Ishikawa (cell line): ENCODE measurements around the gene ROBO2.

Experiments used
- CREB1 ChIP-seq: IDR thresholded peaks from 2 replicates; pipeline ENCODE4 v1.6.1; 2012; ENCODE audit warnings: low read depth
- EP300 ChIP-seq: IDR thresholded peaks from 2 replicates; pipeline ENCODE4 v1.6.1; 2012; ENCODE audit warnings: borderline replicate concordance
- MAX ChIP-seq: IDR thresholded peaks from 2 replicates; pipeline ENCODE4 v1.6.1; 2012
- NFIC ChIP-seq: IDR thresholded peaks from 2 replicates; pipeline ENCODE4 v1.6.1; 2012
- RAD21 ChIP-seq: IDR thresholded peaks from 2 replicates; pipeline ENCODE4 v1.6.1; 2012; ENCODE audit warnings: low read depth
- REST ChIP-seq: IDR thresholded peaks from 2 replicates; pipeline ENCODE4 v1.6.1; 2012; ENCODE audit warnings: low read depth, mild to moderate bottlenecking
- TAF1 ChIP-seq: IDR thresholded peaks from 2 replicates; pipeline ENCODE4 v1.6.1; 2012; ENCODE audit warnings: low read depth, mild to moderate bottlenecking
- TCF12 ChIP-seq: IDR thresholded peaks from 2 replicates; pipeline ENCODE4 v1.6.1; 2012; ENCODE audit warnings: low read depth
- YY1 ChIP-seq: IDR thresholded peaks from 2 replicates; pipeline ENCODE4 v1.6.1; 2012; ENCODE audit warnings: low read depth

GRCh38 chr3:77524463-77524862, 484.6 kb downstream of the ROBO2 start:
- TF ChIP-seq EP300 (no peak), CREB1 (no peak), REST (no peak), YY1 (no peak), TAF1 (no peak), RAD21 (no peak), MAX (no peak), TCF12 (no peak), NFIC (no peak)
